HG02798 (cell line): Measurements from ENCODE around the gene EBNA1BP2.
"Not testable (repeated sequence)": the region's sequence is repeated elsewhere in the genome, so short reads cannot be mapped to it uniquely, and the experiment has no call there.

Source experiments
- ATAC-seq: cut with Tn5 transposase; IDR thresholded peaks from one replicate; pipeline ENCODE4 v1.9.1; 2021; ENCODE audit warnings: mild to moderate bottlenecking; ENCODE audit not compliant: unreplicated experiment, poor library complexity

The EBNA1BP2 gene, protein sequence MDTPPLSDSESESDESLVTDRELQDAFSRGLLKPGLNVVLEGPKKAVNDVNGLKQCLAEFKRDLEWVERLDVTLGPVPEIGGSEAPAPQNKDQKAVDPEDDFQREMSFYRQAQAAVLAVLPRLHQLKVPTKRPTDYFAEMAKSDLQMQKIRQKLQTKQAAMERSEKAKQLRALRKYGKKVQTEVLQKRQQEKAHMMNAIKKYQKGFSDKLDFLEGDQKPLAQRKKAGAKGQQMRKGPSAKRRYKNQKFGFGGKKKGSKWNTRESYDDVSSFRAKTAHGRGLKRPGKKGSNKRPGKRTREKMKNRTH

DNA sequence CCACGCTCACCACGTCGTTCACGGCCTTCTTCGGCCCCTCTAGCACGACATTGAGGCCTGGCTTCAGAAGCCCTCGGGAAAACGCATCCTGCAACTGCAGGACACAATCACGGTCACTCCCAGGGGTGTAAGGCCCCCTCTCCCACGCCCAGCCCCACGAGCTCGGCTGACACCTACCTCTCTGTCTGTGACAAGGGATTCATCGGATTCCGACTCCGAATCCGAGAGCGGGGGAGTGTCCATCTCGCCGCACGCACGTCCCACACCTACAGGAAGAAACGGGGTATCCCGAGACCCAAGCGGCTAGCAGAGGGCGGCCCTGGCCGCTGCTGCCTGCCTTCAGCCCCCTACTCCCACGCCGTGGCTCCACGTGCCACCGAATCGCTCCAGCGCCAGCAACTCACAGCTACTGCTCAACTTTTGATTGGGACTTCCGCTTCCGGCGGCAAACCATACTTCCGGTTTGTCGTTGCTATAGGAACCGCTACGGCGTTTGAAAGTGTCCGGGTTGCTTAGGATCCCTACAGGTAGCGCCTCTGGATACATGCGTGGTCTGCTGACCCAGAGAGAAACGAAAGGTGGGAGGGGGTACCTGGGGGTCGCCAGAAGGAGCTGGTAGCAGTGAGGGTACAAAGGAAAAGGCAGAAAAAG is at the start of gene EBNA1BP2, which contains the start of gene CFAP57:
EBNA1BP2 (minus strand) TSS at position 415 of the 651 bp plus-strand sequence; CDS start at position 243, 172 bp downstream.
CFAP57 (plus strand) TSS at position 455 of the 651 bp plus-strand sequence. CDS start 424 bp downstream, outside the sequence.
- ATAC-seq = peak; percentile 94

DNA sequence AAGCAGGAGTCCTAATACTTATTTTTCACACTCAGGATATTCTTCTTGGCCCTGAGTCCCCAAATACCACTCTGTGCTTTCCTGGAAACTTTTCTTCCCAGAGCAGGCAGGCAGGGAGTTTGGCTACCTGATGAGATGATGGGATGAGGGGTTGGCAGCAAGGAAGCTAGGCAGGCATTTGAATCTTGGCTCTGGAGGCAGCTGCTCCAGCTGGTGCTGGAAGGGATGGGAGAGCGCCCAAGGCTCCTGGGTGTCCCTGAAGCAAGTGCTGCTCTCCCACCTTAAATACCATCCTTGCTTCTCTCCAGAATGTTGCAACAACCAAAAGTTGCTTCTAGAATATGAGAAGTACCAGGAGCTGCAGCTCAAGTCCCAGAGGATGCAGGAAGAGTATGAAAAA is 49.7 kb upstream of the EBNA1BP2 start:
- ATAC-seq = no peak

DNA sequence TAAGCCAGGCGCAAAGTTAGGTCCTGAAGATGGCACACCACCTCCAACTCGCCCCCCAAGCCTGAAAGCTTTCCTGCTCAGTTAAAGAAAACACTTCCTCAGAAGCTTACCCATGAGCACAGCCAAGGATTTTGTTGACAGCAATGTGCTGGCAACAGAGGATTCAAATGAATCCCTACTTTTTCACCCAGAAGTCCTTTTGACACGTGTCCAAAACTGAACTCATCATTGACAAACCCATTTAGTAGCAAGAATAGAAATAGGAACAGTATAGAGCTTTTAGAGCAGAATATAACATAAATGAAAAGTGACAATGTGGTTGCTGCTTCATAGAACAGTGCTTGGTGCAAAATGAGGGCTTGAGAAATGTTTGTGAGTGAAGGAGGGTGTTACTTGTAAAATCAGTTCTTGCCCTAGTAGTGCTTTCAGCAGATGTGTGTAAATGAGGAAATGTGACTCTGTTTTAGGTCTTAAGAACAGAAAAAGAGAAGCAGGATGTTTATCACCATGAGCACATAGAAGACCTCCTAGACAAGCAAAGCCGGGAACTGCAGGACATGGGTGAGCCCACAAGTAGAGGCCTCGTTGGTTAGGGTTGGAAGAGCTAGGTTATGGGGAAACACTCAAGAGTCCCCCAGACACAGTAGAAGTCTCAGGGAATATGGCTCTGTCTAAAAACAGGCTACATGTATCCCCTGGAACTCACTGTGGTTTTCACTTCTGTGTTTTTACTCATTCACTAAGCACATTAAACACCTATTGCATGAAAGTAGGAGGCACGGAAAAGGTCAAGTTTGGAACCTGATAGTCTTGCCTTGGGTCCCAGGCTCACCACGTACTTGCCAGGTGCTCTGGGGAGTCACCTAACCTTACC is 49.1 kb upstream of the EBNA1BP2 start:
- peak; percentile 71 for ATAC-seq

DNA sequence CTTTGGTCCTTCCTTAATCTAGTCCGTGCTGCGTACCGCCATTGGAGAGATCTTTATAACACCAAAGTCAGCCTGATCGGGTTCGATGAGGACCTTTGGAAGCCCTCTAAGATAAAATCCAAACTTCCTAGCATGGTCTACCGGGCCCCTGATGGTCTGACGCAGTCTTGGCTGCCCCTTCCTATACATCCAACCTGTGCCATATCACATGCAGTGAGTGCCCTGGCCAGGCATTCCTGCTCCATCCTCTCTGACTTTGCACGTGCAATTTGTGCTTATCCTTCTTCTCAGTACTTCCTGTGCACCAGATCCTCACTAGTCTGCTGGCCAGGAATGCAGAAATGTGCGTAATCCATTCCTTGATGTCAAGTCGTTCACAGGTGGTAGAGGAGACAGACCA is 45.7 kb upstream of the EBNA1BP2 start:
- no peak for ATAC-seq

DNA sequence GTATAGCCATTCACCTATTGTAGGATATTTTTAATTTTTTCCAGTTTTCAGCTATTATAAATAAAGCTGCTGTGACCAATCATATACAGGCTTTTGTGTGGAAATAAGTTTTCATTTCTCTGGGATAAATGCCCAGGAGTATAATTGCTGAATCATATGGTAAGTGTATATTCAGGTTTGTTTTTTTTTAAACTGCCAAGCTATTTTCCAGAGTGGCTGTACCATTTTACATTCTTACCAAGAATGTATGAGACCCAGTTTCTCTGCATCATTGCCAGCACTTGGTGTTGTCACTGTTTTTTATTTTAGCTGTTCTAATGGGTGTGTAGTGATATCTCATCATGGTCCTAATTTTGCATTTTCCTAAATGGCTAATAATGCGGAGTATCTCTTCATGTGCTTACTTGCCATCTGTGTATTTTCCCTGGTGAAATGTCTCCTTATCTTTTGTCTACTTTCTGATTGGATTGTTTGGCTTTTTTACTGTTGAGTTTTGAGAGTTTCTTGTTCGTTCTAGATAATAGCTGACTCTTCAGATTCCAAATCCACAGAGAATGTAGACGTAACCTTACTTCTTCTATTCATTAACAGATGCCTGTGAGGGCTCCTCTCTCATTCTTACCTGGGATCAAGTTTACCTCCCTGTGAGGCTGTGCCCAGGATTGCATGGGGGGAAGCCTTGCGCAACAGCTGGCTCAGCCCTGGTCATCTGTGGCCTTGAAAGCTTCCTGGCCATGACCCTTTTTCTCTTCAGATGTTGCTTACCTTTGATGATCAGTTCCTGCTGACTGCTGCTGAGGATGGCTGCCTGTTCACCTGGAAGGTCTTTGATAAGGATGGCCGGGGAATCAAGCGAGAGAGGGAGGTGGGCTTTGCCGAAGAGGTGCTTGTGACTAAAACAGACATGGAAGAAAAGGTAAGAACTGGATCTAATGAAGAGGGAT is 42.7 kb upstream of the EBNA1BP2 start:
- ATAC-seq = no peak

DNA sequence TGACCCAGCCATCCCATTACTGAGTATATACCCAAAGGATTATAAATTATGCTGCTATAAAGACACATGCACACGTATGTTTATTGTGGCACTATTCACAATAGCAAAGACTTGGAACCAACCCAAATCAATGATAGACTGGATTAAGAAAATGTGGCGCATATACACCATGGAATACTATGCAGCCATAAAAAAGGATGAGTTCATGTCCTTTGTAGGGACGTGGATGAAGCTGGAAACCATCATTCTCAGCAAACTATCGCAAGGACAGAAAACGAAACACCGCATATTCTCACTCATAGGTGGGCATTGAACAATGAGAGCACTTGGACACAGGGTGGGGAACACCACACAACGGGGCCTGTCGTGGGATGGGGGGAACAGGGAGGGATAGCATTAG is 36.2 kb upstream of the EBNA1BP2 start:
- not testable (repeated sequence) for ATAC-seq

DNA sequence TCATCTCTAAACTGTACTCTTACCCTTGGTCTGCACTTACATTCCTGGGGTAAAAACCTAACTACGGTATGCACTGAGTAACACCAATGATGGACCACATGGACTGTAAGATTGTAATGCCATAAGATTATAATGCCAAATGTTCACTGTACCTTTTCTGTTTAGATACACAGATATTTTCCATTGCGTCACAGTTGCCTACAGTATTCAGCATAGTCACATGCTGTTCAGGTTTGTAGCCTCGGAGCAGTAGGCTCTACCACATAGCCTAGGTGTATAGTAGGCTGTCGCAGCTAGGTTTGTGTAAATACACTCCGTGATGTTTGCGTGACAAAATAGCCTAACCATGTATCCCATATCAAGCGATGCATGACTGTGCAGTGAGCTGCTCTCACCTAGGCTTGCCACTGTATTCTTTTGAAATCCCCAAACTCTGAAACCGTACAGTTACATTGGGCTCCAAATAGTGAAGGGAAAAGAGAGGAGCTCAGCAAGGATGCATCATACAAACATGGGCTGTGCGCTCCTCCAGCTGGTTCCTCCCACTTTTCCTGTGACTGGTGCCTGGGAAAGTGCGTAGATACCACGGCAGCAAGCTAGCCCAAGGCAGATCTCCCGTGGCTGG is 35.3 kb upstream of the EBNA1BP2 start:
- no peak for ATAC-seq

DNA sequence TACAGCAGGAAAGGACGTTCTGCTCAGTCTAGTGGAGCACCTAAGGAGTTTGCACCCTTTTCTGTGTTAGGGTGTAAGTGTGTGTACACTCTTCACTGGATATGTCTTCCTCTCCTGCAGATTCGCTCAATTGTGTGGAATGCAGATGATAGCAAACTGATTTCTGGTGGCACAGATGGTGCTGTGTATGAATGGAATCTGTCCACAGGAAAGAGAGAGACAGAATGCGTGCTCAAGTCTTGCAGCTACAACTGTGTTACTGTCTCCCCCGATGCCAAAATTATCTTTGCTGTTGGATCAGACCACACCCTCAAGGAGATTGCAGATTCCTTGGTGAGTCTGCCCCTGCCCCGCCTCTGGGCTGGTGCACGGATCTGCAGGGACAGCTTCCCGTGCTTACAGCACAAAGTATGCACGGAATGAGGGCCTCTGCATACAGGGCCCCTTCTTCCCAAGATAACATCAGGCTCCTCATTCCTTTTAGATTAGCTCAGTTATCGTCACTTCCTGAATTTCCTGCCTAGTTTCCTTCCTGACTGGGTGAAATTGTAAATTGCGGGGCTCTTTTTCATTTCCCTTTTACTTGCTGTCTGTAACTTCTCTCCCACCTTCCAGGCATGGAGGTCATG is 34.6 kb upstream of the EBNA1BP2 start:
- ATAC-seq = no peak

DNA sequence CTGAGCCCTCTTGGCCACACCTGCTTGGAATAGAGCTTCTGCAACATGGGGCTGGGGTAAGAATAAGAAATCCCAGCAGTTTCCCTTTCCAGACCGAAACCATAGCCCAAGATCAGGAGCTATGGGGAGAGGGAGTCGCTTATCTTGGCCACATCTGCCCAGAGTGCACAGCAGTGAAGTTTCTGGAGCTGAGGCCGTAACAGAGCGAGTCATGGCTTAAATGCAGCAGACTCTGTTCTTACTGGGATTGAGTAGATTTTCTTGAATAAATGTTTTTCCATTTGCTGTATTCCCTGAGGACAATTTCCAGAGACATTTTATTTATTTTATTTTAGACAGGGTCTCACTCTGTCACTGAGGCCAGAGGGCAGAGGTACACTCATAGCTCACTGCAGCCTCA is 33.6 kb upstream of the EBNA1BP2 start:
- ATAC-seq = no peak

DNA sequence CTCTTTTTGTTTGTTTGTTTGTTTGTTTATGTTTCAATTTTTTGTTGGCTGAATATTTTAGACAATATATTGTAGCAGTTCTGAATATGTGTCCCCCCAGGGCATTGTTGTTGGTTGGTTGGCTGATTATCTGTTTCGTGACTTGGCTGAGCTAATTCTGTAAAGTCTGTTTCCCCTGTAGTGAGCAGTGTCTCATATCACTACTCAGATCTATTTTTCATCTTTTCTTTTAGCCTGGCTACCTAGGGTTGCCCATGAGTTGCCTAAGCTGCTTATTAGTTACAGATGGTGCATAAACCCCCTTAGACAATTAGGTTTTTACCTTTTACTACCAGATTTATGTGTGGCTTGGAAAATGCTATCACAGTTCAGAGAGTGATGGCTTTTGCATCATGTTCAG is 32.3 kb upstream of the EBNA1BP2 start:
- ATAC-seq = no peak

DNA sequence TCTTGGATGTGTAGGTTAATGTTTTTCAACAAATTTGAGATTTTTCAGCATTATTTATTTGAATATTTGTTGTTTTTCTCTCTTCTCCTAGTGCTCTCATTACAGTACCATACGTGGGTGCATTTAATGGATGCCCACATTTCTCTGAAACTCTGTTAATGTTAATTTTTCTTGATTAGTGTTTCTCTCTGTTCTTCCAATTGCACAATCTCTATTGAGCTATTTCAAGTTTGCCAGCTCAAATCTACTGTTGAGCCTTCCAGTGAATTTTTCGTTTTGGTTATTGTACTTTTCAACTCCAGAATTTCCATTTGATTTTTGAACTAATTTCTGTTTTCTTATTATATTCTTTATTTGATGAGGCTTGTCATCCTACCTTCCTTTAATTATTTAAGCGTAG is 31.8 kb upstream of the EBNA1BP2 start:
- no peak for ATAC-seq

DNA sequence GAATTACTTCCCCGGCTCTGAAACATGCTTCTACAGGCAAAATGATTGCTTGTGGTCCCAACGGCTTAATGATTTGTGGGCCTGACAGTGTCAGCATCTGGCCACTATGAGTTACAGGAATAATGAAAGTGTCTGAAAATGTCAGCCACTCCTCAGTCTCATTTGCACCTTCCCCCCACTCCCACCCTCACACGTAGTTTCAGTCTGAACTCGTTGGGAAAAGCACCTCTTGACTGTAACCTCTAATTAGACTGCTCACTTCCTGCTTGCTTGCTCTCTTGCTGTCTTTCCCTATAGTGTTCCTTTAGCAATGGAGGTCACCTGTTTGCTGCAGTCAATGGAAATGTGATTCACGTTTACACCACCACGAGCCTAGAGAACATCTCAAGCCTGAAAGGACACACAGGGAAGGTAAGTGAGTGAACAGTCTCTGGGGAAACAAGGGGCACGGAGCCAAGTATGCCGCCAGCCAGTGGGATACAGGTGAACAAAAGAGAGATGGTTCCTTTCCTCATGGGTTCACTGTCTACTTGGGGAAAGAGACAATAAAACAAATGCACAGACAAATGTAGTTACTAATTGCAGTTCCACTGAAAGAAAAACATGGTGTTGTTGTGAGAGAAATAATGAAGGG is 27.1 kb upstream of the EBNA1BP2 start:
- peak; percentile 74 for ATAC-seq

DNA sequence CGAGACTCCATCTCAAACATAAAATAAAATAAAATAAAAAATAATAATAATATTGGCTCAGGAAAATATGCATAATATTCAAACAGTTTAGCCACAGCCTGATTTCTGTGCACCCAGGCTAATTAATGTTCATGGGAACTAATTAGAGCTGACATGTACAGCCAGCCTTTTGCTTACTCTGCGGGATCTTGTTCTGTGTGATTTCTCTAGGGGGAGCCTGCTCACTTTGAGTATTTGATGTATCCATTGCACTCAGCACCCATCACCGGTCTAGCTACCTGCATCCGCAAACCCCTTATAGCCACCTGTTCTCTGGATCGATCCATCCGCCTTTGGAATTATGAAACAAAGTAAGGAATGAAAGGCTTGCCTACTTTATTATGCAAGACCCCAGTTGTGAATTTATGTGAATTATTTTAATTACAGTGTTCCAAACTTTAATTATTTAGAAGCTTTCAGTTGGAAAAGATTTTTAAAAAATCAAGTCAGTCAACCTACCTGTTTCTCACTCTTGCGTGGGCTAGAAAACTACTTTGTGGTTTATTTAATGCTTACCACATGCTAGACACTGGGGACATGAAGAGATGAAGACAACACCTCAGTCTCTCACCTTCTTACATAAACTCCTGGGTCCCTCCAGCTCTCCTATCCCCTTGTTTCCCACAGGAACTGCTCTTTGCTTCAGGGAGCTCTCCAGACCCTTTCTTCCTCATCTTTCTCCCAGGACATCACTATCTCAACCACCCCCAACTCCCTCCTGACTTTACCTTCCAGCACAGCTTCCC is 25.4 kb upstream of the EBNA1BP2 start:
- no peak for ATAC-seq

DNA sequence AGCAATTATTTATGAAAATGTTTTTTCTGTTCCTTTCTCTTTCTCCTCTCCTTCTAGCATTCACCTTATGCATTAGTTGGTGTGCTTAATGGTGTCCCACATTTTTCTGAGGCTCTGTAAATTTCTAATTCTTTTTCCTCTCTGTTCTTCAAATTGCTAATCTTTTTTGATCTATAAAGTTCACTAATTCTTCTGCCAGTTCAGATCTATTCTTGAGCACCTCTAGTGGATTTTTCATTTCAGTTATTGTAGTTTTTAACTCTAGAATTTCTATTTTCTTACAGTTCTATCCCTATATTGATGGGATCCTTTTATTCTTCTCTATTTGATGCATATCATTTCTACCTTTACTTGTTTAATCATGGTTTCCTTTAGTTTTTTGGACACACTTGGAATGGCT is 22.4 kb upstream of the EBNA1BP2 start:
- no peak for ATAC-seq

DNA sequence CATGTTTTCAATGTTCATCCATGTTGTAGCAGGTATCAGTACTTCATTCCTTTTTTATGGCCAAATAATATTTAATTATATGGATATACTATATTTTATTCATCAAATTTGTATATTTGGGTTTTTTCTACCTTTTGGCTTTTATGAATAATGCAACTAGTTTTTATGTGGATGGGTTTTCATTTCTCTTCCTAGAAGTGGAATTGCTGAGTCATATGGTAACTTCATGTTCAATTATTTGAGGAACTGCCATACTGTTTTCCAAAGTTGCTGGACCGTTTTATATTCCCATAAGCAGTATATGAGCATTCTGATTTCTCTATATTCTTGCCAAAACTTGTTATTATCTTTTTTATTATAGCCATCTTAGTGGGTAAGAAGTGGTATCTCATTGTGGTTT is 16.0 kb upstream of the EBNA1BP2 start:
- no peak for ATAC-seq

DNA sequence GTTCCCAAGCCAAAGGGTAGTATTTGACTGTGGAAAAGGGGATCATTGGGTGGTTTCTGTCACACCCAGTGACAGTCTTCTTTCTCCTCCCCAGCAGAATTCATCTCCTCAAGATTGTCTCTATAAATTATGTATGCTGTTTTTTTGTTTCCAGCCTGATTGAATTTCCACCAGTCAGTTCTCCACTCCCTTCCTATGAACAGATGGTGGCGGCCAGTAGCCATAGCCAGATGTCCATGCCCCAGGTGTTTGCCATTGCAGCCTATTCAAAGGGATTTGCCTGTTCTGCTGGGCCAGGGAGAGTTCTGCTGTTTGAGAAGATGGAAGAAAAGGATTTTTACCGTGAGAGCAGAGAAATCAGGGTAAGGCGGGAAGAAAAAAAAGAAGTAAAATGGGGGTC is 12.9 kb upstream of the EBNA1BP2 start:
- no peak for ATAC-seq

DNA sequence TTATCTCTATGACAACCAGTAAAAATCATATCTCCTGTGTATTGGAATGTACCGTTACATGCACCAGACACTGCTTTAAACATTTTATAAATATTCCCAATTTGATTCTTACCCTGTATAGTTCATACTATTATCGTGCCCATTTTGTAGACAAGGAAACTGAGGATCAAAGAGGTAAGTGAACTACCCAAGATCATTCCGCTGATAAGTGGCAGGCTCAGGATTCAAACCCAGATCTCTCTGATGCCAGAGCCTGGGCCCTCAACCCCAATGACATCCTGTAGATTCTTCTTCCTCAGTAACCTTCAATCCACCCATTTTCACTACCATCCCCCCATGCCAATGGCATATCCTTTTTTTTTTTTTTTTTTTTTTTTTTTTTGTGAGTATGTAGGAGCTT is 12.3 kb upstream of the EBNA1BP2 start:
- ATAC-seq = no peak

DNA sequence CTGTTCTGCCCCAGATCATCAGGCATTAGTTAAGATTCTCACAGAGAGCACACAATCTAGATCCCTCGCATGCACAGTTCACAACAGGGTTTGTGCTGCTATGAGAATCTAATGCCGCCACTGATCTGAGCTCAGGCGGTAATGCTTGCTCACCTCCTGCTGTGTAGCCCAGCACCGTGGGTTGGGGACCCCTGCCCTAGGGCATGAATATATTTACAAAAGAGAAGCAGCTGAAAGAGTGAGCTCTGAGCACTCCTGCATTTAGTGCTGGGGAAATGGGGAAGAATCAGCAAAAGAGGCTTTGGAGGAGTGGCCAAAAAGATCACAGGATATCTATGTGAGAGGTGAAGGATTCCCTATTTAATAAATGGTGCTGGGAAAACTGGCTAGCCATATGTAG is 5.6 kb upstream of the EBNA1BP2 start:
- no peak for ATAC-seq
